ENCODE data around the gene ELMOD1.

Gene ELMOD1

DNA sequence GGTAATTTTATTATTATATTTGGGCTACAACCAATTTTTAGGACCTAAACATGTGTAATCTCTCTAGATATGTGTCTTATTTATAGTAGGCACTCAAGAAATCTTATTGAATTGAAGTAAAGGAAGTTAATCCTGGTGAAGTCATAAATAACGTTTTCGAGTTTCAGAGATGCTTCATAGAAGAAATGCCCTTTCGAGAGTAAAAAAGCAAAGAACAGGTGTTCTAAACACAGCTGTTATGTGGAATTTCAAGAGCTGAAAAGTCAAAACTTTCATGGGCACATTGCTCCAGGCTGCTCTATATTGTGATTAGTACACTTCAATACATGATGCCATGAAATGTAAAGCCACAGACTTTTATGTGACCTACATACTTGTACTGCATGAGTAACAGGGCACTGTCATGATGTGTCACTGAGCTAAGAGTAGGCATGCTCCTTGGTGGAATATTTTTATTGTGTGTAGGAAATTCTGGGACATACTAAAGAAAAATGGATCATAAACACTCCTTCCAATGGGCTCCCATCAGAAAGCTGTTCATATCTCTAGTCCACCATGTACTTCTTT lies 7.2 kb upstream of the ELMOD1 start:
- DNase-seq (ENCODE audit: low read depth in 2 of 2): no peak

- DNase-seq (ENCODE audit: low read depth in 2 of 2): no peak
Observed at GRCh38 chr11:107587306-107587979, 3.5 kb upstream of the ELMOD1 start.

GRCh38 chr11:107591378-107592230 lies 657 bp downstream of the ELMOD1 start:
- DNase-seq (ENCODE audit: low read depth in 2 of 2): peak in 1 of 2 donors; percentile 36

DNA sequence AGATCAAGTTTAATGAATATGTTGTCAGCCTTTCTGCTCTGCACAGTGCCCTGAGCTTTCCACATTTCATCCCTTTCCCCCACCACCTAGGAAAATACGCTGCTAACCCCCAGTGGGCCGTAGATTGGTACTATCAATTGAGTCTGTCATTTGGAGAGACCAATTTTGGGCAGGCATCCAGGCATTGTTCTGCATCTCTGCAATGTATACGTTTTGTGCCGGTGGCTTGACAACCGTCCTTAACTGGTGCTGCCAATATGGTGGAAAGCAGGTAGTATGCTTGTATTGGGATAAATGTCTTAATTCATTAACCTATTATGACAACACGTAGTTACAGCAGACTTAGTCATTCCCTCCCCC lies 1.3 kb downstream of the ELMOD1 start:
- DNase-seq (ENCODE audit: low read depth in 2 of 2): no peak

- no peak for DNase-seq (ENCODE audit: low read depth in 2 of 2)
Observed at GRCh38 chr11:107592813-107593212, 1.9 kb downstream of the ELMOD1 start.

DNA sequence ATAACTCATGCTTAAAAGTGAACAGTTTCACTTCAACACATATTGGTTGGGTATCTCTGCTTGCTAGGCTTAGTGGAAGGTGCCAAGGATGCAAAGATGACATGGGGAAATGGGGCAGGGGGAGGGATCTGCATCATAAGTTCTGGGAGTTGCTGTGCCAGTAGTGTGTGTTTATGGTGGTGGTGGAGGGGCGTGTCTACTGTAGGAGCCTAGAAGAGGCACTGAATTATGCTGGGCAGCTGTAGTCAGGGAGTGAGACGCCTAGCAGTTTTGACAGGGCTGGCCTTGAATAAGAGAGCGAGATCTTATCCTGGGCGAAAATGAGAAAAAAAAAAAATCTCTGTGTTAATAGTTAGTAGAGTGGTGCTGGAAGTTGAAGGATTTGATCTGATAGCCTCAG lies 3.0 kb downstream of the ELMOD1 start:
- no peak for DNase-seq (ENCODE audit: low read depth in 2 of 2)

GRCh38 chr11:107594736-107595135 lies 3.8 kb downstream of the ELMOD1 start:
- no peak for DNase-seq (ENCODE audit: low read depth in 2 of 2)

GRCh38 chr11:107598225-107599139 lies 7.5 kb downstream of the ELMOD1 start:
- DNase-seq (ENCODE audit: low read depth in 2 of 2): no peak

DNA sequence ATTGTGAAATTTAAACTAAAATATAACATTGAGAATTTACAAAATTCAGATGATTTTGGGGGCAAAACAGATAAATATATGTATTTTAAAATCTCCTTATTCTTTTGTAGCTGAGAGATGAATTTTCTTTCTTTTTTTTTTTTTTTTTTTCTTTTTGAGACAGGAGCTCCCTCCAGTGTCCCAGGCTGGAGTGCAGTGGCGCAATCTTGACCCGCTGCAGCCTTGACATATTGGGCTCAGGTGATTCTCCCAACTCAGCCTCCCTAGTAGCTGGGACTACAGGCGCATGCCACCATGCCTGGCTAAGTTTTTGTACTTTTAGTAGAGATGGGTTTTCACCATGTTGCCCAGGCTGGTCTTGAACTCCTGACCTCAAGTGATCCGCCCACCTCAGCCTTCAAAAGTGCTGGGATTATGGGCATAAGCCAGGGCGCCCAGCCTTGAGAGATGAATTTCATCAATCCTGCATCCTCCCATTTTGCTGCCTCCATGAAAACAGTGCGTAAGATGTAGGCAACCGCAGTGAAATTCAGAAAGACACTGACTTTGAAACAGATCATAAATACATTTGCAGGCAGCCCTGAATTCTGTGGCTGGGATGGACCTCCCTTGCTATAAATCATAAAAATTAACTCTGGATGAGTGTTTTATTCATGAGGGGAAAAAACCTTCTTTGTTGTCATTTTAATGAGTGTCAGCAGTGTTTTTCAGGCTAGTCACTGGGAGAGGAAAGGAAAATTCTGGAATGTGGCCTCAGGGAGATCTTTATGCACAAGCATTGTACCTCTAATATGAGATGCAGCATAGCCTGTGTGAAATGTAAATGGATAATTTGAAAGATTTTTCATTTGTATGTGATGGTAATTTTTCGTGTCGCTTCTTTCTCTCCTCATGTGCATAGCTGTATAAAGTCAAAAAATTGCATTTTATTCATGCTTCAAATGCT lies 14.4 kb downstream of the ELMOD1 start:
- DNase-seq (ENCODE audit: low read depth in 2 of 2): no peak

DNA sequence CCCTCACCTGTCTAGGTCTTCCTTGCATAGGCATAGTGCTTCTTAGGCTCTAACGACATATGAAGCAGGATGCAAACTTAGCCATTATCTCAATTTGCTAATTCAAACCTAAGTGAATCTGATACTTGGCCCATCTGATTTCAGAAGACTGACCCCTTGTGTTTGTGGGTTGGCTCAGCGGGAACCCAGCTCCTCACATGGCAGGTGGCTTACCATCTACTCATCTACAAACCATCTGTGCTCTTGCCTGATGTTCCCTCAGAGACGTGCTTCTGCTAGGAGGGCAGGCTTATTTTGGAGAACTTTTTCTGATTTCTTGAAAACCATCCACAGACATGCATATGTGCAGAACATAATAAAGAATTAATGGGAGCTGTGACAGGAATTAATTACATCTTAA lies 15.2 kb downstream of the ELMOD1 start:
- DNase-seq (ENCODE audit: low read depth in 2 of 2): no peak

GRCh38 chr11:107608809-107609208 lies 17.9 kb downstream of the ELMOD1 start:
- no peak for DNase-seq (ENCODE audit: low read depth in 2 of 2)

GRCh38 chr11:107609400-107610218 lies 18.7 kb downstream of the ELMOD1 start:
- DNase-seq (ENCODE audit: low read depth in 2 of 2): no peak

- DNase-seq (ENCODE audit: low read depth in 2 of 2): no peak
Observed at GRCh38 chr11:107612445-107612844, 21.5 kb downstream of the ELMOD1 start.

- no peak for DNase-seq (ENCODE audit: low read depth in 2 of 2)
Observed at GRCh38 chr11:107619926-107620325, 29.0 kb downstream of the ELMOD1 start.

DNA sequence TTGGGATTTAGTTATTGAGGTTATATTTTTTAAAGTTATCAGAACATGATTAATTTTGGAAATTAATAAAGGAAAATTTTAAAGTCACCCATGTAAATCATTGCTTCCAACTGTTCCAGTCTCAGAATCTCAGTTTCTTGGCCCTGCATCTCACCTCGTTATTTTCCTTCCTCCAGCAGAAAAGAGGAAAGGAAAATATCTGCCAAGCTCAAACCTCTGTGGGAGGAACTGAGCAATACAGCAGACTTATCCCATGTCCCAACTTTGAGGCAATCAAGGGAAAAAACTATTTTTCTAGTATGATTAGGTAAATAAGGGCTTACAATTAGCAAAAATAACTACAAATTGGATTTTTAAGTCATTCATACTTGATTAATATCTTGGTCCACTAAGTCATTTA lies 30.1 kb downstream of the ELMOD1 start:
- DNase-seq (ENCODE audit: low read depth in 2 of 2): no peak

GRCh38 chr11:107623183-107623582 lies 32.2 kb downstream of the ELMOD1 start:
- DNase-seq (ENCODE audit: low read depth in 2 of 2): no peak

DNA sequence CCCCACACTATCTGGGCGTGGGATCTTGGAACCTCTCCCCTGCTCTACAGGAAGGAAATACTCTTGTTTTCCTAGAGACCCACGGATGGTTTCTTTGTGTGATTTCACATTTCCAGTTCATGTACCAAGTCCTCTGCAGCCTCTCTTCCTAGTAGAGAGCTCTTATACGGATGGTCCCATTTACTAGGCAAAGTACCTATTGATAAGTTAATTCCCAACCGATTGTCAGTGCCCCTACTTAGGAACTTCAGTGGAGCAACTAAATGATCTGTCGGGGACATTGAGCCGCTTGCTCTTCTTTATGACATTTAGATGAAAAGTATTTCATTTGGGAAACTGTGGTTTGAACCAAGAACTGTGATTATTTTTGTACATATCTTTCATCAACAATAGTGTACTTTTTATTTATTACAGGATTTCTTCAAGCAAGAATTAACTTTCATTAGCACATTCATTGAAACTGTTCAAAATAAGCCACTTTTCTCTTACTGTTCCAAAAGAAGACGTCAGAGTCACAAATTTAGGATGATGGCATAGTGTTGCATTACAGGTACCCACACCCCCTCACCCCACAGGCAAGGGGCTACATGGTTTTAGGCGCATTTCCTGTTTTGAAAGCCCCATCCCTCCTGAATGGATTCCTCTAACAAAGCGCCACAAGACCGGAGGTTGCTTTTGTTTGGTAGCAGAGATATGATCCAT lies 34.2 kb downstream of the ELMOD1 start:
- DNase-seq (ENCODE audit: low read depth in 2 of 2): no peak

GRCh38 chr11:107625685-107625989 lies 34.7 kb downstream of the ELMOD1 start:
- DNase-seq (ENCODE audit: low read depth in 2 of 2): no peak

DNA sequence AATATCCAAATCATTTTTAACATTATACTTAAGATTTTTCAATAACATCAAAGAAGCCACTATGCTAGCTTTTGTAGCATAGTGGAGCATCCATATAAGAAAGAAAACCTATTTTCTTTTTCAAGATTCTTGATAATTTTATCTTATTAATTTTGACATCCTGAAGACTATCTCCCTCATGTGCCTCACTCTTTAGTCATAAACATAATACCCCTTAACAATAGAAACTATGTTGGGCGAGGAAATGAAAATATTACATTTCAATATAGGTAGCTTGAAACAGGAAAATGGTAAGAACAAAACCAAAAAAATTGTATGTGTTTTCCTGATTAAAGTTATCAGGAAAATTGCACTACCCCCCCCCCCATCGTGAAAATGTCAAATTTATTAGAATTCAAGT lies 40.1 kb downstream of the ELMOD1 start:
- DNase-seq (ENCODE audit: low read depth in 2 of 2): no peak

- no peak for DNase-seq (ENCODE audit: low read depth in 2 of 2)
Observed at GRCh38 chr11:107631931-107632330, 41.0 kb downstream of the ELMOD1 start.

All from stimulated activated CD4-positive, alpha-beta T cell treated with anti-CD3 and anti-CD28 coated beads, Interleukin-15, amount 100 ng/mL, for 48 hours (primary cell).